WTC11 (cell line): ENCODE measurements around the gene MYL7. TPM values are rescaled to one million over a fixed set of nuclear protein-coding genes. Genes with fewer than 3 reads are reported as not detected.
A peak's percentile ranks its signal among the peaks of the same experiment; 100 is the strongest.

Source experiments
- ATAC-seq: fragments of 200-7000 bp; cut with Tn5 transposase; 2 replicates; pipeline ENCODE4 v1.10.0; 2021; ENCODE audit warnings: mild to moderate bottlenecking, moderate library complexity
- CTCF ChIA-PET: fragments of 300-600 bp; sonication (Branson Sonifier 250); formaldehyde crosslinking; loops from one replicate; lab custom pipeline; 2021; ENCODE audit warnings: antibody characterized with exemption; lab: Charles Lee
- POLR2A ChIA-PET: fragments of 350-600 bp; sonication (Branson Sonifier 250); formaldehyde crosslinking; loops from one replicate; lab custom pipeline; 2021; ENCODE audit warnings: antibody characterized with exemption; lab: Charles Lee
- DNase-seq: peaks from one replicate; pipeline ENCODE4 v3.0.0; 2021; ENCODE audit warnings: low spot score
- H3K27ac Mint-ChIP-seq: 2 replicates; pipeline ENCODE4 v1.8.0; 2021; ENCODE audit warnings: mixed read lengths
- H3K27me3 Mint-ChIP-seq: 2 replicates; pipeline ENCODE4 v1.8.0; 2021; ENCODE audit warnings: low read depth, mild to moderate bottlenecking, moderate library complexity, mixed read lengths
- H3K36me3 Mint-ChIP-seq: 2 replicates; pipeline ENCODE4 v1.8.0; 2021; ENCODE audit warnings: mixed read lengths
- H3K4me1 Mint-ChIP-seq: 2 replicates; pipeline ENCODE4 v1.8.0; 2022; ENCODE audit warnings: mixed read lengths
- H3K4me3 Mint-ChIP-seq: 2 replicates; pipeline ENCODE4 v1.8.0; 2021; ENCODE audit warnings: mild to moderate bottlenecking, moderate library complexity, mixed read lengths
- H3K9me3 Mint-ChIP-seq: 2 replicates; pipeline ENCODE4 v1.8.0; 2021; ENCODE audit warnings: mixed read lengths
- CREB1 ChIP-seq: sonication (generic); formaldehyde crosslinking; IDR thresholded peaks from 2 replicates; pipeline ENCODE4 v1.8.0; 2023; ENCODE audit warnings: mild to moderate bottlenecking, missing genetic modification reagents
- FOXK1 ChIP-seq: sonication (generic); formaldehyde crosslinking; IDR thresholded peaks from 2 replicates; pipeline ENCODE4 v1.8.0; 2022; ENCODE audit warnings: mild to moderate bottlenecking, moderate library complexity, missing genetic modification reagents
- FOXP4 ChIP-seq: sonication (generic); formaldehyde crosslinking; IDR thresholded peaks from 2 replicates; pipeline ENCODE4 v1.8.0; 2022; ENCODE audit warnings: mild to moderate bottlenecking, missing genetic modification reagents
- GTF2I ChIP-seq: fragments of 250-450 bp; sonication (Bioruptor Pico); conservative IDR thresholded peaks from 2 replicates; pipeline ENCODE4 v1.4.0; 2021; ENCODE audit warnings: mild to moderate bottlenecking
- HMGXB4 ChIP-seq: sonication (generic); formaldehyde crosslinking; IDR thresholded peaks from 2 replicates; pipeline ENCODE4 v1.8.1; 2023; ENCODE audit warnings: mild to moderate bottlenecking, moderate library complexity, missing genetic modification reagents
- IRF2 ChIP-seq: sonication (generic); formaldehyde crosslinking; IDR thresholded peaks from 2 replicates; pipeline ENCODE4 v1.8.0; 2022; ENCODE audit warnings: low read depth, missing genetic modification reagents, borderline replicate concordance
- JUN ChIP-seq: sonication (generic); formaldehyde crosslinking; IDR thresholded peaks from 2 replicates; pipeline ENCODE4 v1.8.0; 2023; ENCODE audit warnings: mild to moderate bottlenecking, missing genetic modification reagents
- NFATC4 ChIP-seq: fragments of 250-450 bp; sonication (Bioruptor Pico); IDR thresholded peaks from 2 replicates; pipeline ENCODE4 v1.9.0; 2021; ENCODE audit warnings: mild to moderate bottlenecking
- PRDM15 ChIP-seq: sonication (generic); formaldehyde crosslinking; IDR thresholded peaks from 2 replicates; pipeline ENCODE4 v1.8.0; 2022; ENCODE audit warnings: missing genetic modification reagents
- PRRX2 ChIP-seq: fragments of 250-450 bp; sonication (Bioruptor Pico); IDR thresholded peaks from 2 replicates; pipeline ENCODE4 v1.8.0; 2021; ENCODE audit warnings: mild to moderate bottlenecking
- SMAD4 ChIP-seq: sonication (generic); formaldehyde crosslinking; IDR thresholded peaks from 2 replicates; pipeline ENCODE4 v1.8.0; 2022; ENCODE audit warnings: mild to moderate bottlenecking, missing genetic modification reagents
- TCF7 ChIP-seq: sonication (generic); formaldehyde crosslinking; IDR thresholded peaks from 2 replicates; pipeline ENCODE4 v1.8.0; 2022; ENCODE audit warnings: mild to moderate bottlenecking, low read depth, missing genetic modification reagents, moderate library complexity
- TEAD1 ChIP-seq: sonication (generic); formaldehyde crosslinking; IDR thresholded peaks from 2 replicates; pipeline ENCODE4 v1.8.0; 2022; ENCODE audit warnings: mild to moderate bottlenecking, missing genetic modification reagents
- USF2 ChIP-seq: sonication (generic); formaldehyde crosslinking; IDR thresholded peaks from 2 replicates; pipeline ENCODE4 v1.8.1; 2023; ENCODE audit warnings: mild to moderate bottlenecking, missing genetic modification reagents, moderate library complexity
- ZNF219 ChIP-seq: sonication (generic); formaldehyde crosslinking; IDR thresholded peaks from 2 replicates; pipeline ENCODE4 v1.8.0; 2023; ENCODE audit warnings: missing genetic modification reagents, mild to moderate bottlenecking, borderline replicate concordance
- ZNF281 ChIP-seq: sonication (generic); formaldehyde crosslinking; IDR thresholded peaks from 2 replicates; pipeline ENCODE4 v1.8.0; 2023; ENCODE audit warnings: mild to moderate bottlenecking, missing genetic modification reagents
- ZNF423 ChIP-seq: fragments of 250-450 bp; sonication (Bioruptor Pico); IDR thresholded peaks from 2 replicates; pipeline ENCODE4 v2.1.2; 2022; ENCODE audit warnings: mild to moderate bottlenecking, moderate library complexity
- ZNF425 ChIP-seq: fragments of 250-450 bp; sonication (Bioruptor Pico); conservative IDR thresholded peaks from 2 replicates; pipeline ENCODE4 v1.9.0; 2021; ENCODE audit warnings: mild to moderate bottlenecking
- total RNA-seq: library from RNA; stranded (reverse); gene quantifications from 3 replicates; pipeline ENCODE4 v1.2.3, GENCODE V29; 2021

Gene MYL7
- total RNA-seq, 1 experiment from 2014 or later: 0.90 TPM

GRCh38 chr7:44185729-44186128 lies 44.6 kb upstream of the MYL7 start:
- Mint-ChIP-seq H3K4me3 (no peak overlapping the region), H3K27ac (no peak overlapping the region), H3K36me3 (peaks cover 3% of the 10 kb centered on the region), H3K27me3 (peaks cover 13% of the 10 kb centered on the region), H3K9me3 (peaks cover 24% of the 10 kb centered on the region), H3K4me1 (peaks cover 7% of the 10 kb centered on the region)
- TF ChIP-seq SMAD4 (CRISPR knock-in tag) (no peak), ZNF281 (CRISPR knock-in tag) (no peak), JUN (CRISPR knock-in tag) (no peak), IRF2 (CRISPR knock-in tag) (no peak), ZNF219 (CRISPR knock-in tag) (no peak), ZNF425 (CRISPR knock-in tag) (no peak), PRRX2 (no peak), HMGXB4 (CRISPR knock-in tag) (no peak), FOXK1 (CRISPR knock-in tag) (no peak), NFATC4 (no peak)
- CTCF ChIA-PET: no interaction called here
- POLR2A ChIA-PET: no interaction called here
- ATAC-seq (no peak), DNase-seq (no peak)

- H3K27me3 Mint-ChIP-seq: peaks cover 13% of the 10 kb centered on the region
- ATAC-seq (no peak; the same call in 1 of the 2 replicates), DNase-seq (no peak)
- TF ChIP-seq GTF2I (no peak), TCF7 (CRISPR knock-in tag) (no peak), USF2 (CRISPR knock-in tag) (no peak), TEAD1 (CRISPR knock-in tag) (no peak)
- no peak overlapping the region for H3K4me3 Mint-ChIP-seq
- peaks cover 7% of the 10 kb centered on the region for H3K4me1 Mint-ChIP-seq
- CTCF ChIA-PET: no interaction called here
- H3K36me3 Mint-ChIP-seq: peaks cover 3% of the 10 kb centered on the region
- H3K9me3 Mint-ChIP-seq: peaks cover 24% of the 10 kb centered on the region
- POLR2A ChIA-PET: no interaction called here
- no peak overlapping the region for H3K27ac Mint-ChIP-seq
Measured at GRCh38 chr7:44184873-44185446, 43.8 kb upstream of the MYL7 start.

GRCh38 chr7:44184206-44184872 lies 43.2 kb upstream of the MYL7 start:
- H3K9me3 Mint-ChIP-seq: peaks cover 24% of the 10 kb centered on the region
- ChIA-PET POLR2A (no interaction called here), CTCF (no interaction called here)
- peaks cover 7% of the 10 kb centered on the region for H3K4me1 Mint-ChIP-seq
- peaks cover 3% of the 10 kb centered on the region for H3K36me3 Mint-ChIP-seq
- DNase-seq (no peak), ATAC-seq (no peak)
- TF ChIP-seq PRDM15 (no peak), FOXP4 (CRISPR knock-in tag) (no peak), ZNF423 (CRISPR knock-in tag) (peak; percentile 89), CREB1 (CRISPR knock-in tag) (no peak)
- no peak overlapping the region for H3K4me3 Mint-ChIP-seq
- peaks cover 14% of the 10 kb centered on the region for H3K27me3 Mint-ChIP-seq
- H3K27ac Mint-ChIP-seq: no peak overlapping the region
